ENCODE data around the gene IRX5.

The IRX5 gene

GRCh38 chr16:54945063-54945462 lies 14.4 kb downstream of the IRX5 start:
- WGBS, 2 donors (ENCODE audit: extremely low coverage in 2 of 2, insufficient read length in 2 of 2, insufficient replicate concordance in 1 of 2): no CpG with 5 or more reads among the region's 7 CpGs
- H3K36me3 ChIP-seq (replicated peaks in 1 of 2; ENCODE audit: control insufficient read depth in 2 of 2, insufficient read depth in 2 of 2, low read length in 2 of 2): peaks cover 0 to 11% of the 10 kb centered on the region in 2 donors
- no peak overlapping the region for H2AFZ ChIP-seq (ENCODE audit: low read length)
- H2BK15ac ChIP-seq (ENCODE audit: low read length): no peak overlapping the region
- no peak overlapping the region for H2BK12ac ChIP-seq (ENCODE audit: low read length)
- H3K14ac ChIP-seq (ENCODE audit: low read length): no peak overlapping the region
- H3K9me3 ChIP-seq (replicated peaks in 1 of 2; ENCODE audit: control insufficient read depth in 2 of 2, insufficient read depth in 1 of 2, low read depth in 1 of 2, low read length in 2 of 2): no peaks in the 10 kb centered on the region
- H2AK5ac ChIP-seq (ENCODE audit: low read depth, low read length): no peak overlapping the region
- no peak overlapping the region for H3K9ac ChIP-seq (ENCODE audit: low read depth, low read length, poor library complexity)
- H3K4me2 ChIP-seq (ENCODE audit: insufficient read depth, low read length, poor library complexity, severe bottlenecking): no peak overlapping the region
- H3K27me3 ChIP-seq (ENCODE audit: control insufficient read depth in 3 of 3, insufficient read depth in 3 of 3, low read depth in 1 of 3, low read length in 3 of 3): peaks cover 0 to 18% (median 3%) of the 10 kb centered on the region in 3 experiments
- no peak overlapping the region for H2BK120ac ChIP-seq (ENCODE audit: low read depth, low read length)
- H3K4me1 ChIP-seq (ENCODE audit: control insufficient read depth in 2 of 2, insufficient read depth in 1 of 2, low read depth in 1 of 2, low read length in 2 of 2): no peaks in the 10 kb centered on the region
- H4K91ac ChIP-seq (ENCODE audit: low read depth, low read length, poor library complexity): no peak overlapping the region
- H3K23ac ChIP-seq (ENCODE audit: low read depth, low read length, poor library complexity): no peak overlapping the region
- H3K18ac ChIP-seq (ENCODE audit: low read length): no peak overlapping the region
- H4K8ac ChIP-seq (ENCODE audit: low read depth, low read length): no peak overlapping the region
- no peak overlapping the region for H3K4me3 ChIP-seq (ENCODE audit: low read length in 2 of 2)
- H3K79me1 ChIP-seq (ENCODE audit: low read depth, low read length): no peaks in the 10 kb centered on the region
- H3K27ac ChIP-seq (replicated peaks; ENCODE audit: low read length): no peak overlapping the region
- H2BK5ac ChIP-seq (ENCODE audit: low read length): no peak overlapping the region
- DNase-seq (ENCODE audit: low spot score): no peak
- H3K4ac ChIP-seq (ENCODE audit: low read length): no peak overlapping the region

- Histone ChIP-seq H3K4ac (ENCODE audit: low read length) (no peak overlapping the region), H3K9me3 (replicated peaks in 1 of 2; ENCODE audit: control insufficient read depth in 2 of 2, insufficient read depth in 1 of 2, low read depth in 1 of 2, low read length in 2 of 2) (no peaks in the 10 kb centered on the region), H3K4me1 (ENCODE audit: control insufficient read depth in 2 of 2, insufficient read depth in 1 of 2, low read depth in 1 of 2, low read length in 2 of 2) (no peaks in the 10 kb centered on the region), H2BK5ac (ENCODE audit: low read length) (no peak overlapping the region), H3K4me3 (ENCODE audit: low read length in 2 of 2) (no peak overlapping the region), H3K14ac (ENCODE audit: low read length) (no peak overlapping the region), H2BK12ac (ENCODE audit: low read length) (no peak overlapping the region), H3K4me2 (ENCODE audit: insufficient read depth, low read length, poor library complexity, severe bottlenecking) (no peak overlapping the region), H4K8ac (ENCODE audit: low read depth, low read length) (no peak overlapping the region), H3K79me1 (ENCODE audit: low read depth, low read length) (no peaks in the 10 kb centered on the region), H2BK15ac (ENCODE audit: low read length) (no peak overlapping the region), H3K18ac (ENCODE audit: low read length) (no peak overlapping the region), H2AFZ (ENCODE audit: low read length) (no peak overlapping the region), H2AK5ac (ENCODE audit: low read depth, low read length) (no peak overlapping the region), H3K9ac (ENCODE audit: low read depth, low read length, poor library complexity) (no peak overlapping the region), H2BK120ac (ENCODE audit: low read depth, low read length) (no peak overlapping the region), H3K27ac (replicated peaks; ENCODE audit: low read length) (no peak overlapping the region), H3K36me3 (replicated peaks in 1 of 2; ENCODE audit: control insufficient read depth in 2 of 2, insufficient read depth in 2 of 2, low read length in 2 of 2) (no peaks in the 10 kb centered on the region), H3K27me3 (ENCODE audit: control insufficient read depth in 3 of 3, insufficient read depth in 3 of 3, low read depth in 1 of 3, low read length in 3 of 3) (peaks cover 0 to 3% (median 0%) of the 10 kb centered on the region in 3 experiments), H3K23ac (ENCODE audit: low read depth, low read length, poor library complexity) (no peak overlapping the region), H4K91ac (ENCODE audit: low read depth, low read length, poor library complexity) (no peak overlapping the region)
- no CpG with 5 or more reads among the region's 3 CpGs for WGBS, 2 donors (ENCODE audit: extremely low coverage in 2 of 2, insufficient read length in 2 of 2, insufficient replicate concordance in 1 of 2)
- no peak for DNase-seq (ENCODE audit: low spot score)
Observed at GRCh38 chr16:54946909-54947308, 16.2 kb downstream of the IRX5 start.

- Histone ChIP-seq H3K9ac (ENCODE audit: low read depth, low read length, poor library complexity) (no peak overlapping the region), H3K79me1 (ENCODE audit: low read depth, low read length) (no peaks in the 10 kb centered on the region), H3K36me3 (replicated peaks in 1 of 2; ENCODE audit: control insufficient read depth in 2 of 2, insufficient read depth in 2 of 2, low read length in 2 of 2) (no peaks in the 10 kb centered on the region), H4K8ac (ENCODE audit: low read depth, low read length) (no peak overlapping the region), H4K91ac (ENCODE audit: low read depth, low read length, poor library complexity) (no peak overlapping the region), H3K27me3 (ENCODE audit: control insufficient read depth in 3 of 3, insufficient read depth in 3 of 3, low read depth in 1 of 3, low read length in 3 of 3) (no peaks in the 10 kb centered on the region), H3K27ac (replicated peaks; ENCODE audit: low read length) (no peak overlapping the region), H2BK12ac (ENCODE audit: low read length) (no peak overlapping the region), H2BK120ac (ENCODE audit: low read depth, low read length) (no peak overlapping the region), H3K4ac (ENCODE audit: low read length) (no peak overlapping the region), H3K23ac (ENCODE audit: low read depth, low read length, poor library complexity) (no peak overlapping the region), H3K4me1 (ENCODE audit: control insufficient read depth in 2 of 2, insufficient read depth in 1 of 2, low read depth in 1 of 2, low read length in 2 of 2) (no peaks in the 10 kb centered on the region), H2AFZ (ENCODE audit: low read length) (no peak overlapping the region), H3K14ac (ENCODE audit: low read length) (no peak overlapping the region), H3K4me3 (ENCODE audit: low read length in 2 of 2) (no peak overlapping the region), H3K9me3 (replicated peaks in 1 of 2; ENCODE audit: control insufficient read depth in 2 of 2, insufficient read depth in 1 of 2, low read depth in 1 of 2, low read length in 2 of 2) (no peaks in the 10 kb centered on the region), H3K4me2 (ENCODE audit: insufficient read depth, low read length, poor library complexity, severe bottlenecking) (no peak overlapping the region), H2AK5ac (ENCODE audit: low read depth, low read length) (no peak overlapping the region), H3K18ac (ENCODE audit: low read length) (no peak overlapping the region), H2BK15ac (ENCODE audit: low read length) (no peak overlapping the region), H2BK5ac (ENCODE audit: low read length) (no peak overlapping the region)
- WGBS, 2 donors (ENCODE audit: extremely low coverage in 2 of 2, insufficient read length in 2 of 2, insufficient replicate concordance in 1 of 2): no CpG with 5 or more reads among the region's 3 CpGs
- DNase-seq (ENCODE audit: low spot score): no peak
Observed at GRCh38 chr16:54947616-54948015, 17.0 kb downstream of the IRX5 start.

- no peak overlapping the region for H2AK5ac ChIP-seq (ENCODE audit: low read depth, low read length)
- no peaks in the 10 kb centered on the region for H3K9me3 ChIP-seq (replicated peaks in 1 of 2; ENCODE audit: control insufficient read depth in 2 of 2, insufficient read depth in 1 of 2, low read depth in 1 of 2, low read length in 2 of 2)
- H3K4me2 ChIP-seq (ENCODE audit: insufficient read depth, low read length, poor library complexity, severe bottlenecking): no peak overlapping the region
- H3K4me3 ChIP-seq (ENCODE audit: low read length in 2 of 2): no peak overlapping the region
- no peak overlapping the region for H3K9ac ChIP-seq (ENCODE audit: low read depth, low read length, poor library complexity)
- no peak overlapping the region for H4K8ac ChIP-seq (ENCODE audit: low read depth, low read length)
- H3K14ac ChIP-seq (ENCODE audit: low read length): no peak overlapping the region
- H4K91ac ChIP-seq (ENCODE audit: low read depth, low read length, poor library complexity): no peak overlapping the region
- no peak overlapping the region for H2BK12ac ChIP-seq (ENCODE audit: low read length)
- no peak overlapping the region for H3K18ac ChIP-seq (ENCODE audit: low read length)
- WGBS, 2 donors (ENCODE audit: extremely low coverage in 2 of 2, insufficient read length in 2 of 2, insufficient replicate concordance in 1 of 2): no CpG with 5 or more reads among the region's 4 CpGs
- no peak for DNase-seq (ENCODE audit: low spot score)
- no peak overlapping the region for H3K4ac ChIP-seq (ENCODE audit: low read length)
- no peaks in the 10 kb centered on the region for H3K27me3 ChIP-seq (ENCODE audit: control insufficient read depth in 3 of 3, insufficient read depth in 3 of 3, low read depth in 1 of 3, low read length in 3 of 3)
- no peak overlapping the region for H2AFZ ChIP-seq (ENCODE audit: low read length)
- H2BK120ac ChIP-seq (ENCODE audit: low read depth, low read length): no peak overlapping the region
- no peak overlapping the region for H3K27ac ChIP-seq (replicated peaks; ENCODE audit: low read length)
- H3K36me3 ChIP-seq (replicated peaks in 1 of 2; ENCODE audit: control insufficient read depth in 2 of 2, insufficient read depth in 2 of 2, low read length in 2 of 2): no peaks in the 10 kb centered on the region
- H3K23ac ChIP-seq (ENCODE audit: low read depth, low read length, poor library complexity): no peak overlapping the region
- H2BK15ac ChIP-seq (ENCODE audit: low read length): no peak overlapping the region
- H3K4me1 ChIP-seq (ENCODE audit: control insufficient read depth in 2 of 2, insufficient read depth in 1 of 2, low read depth in 1 of 2, low read length in 2 of 2): peaks cover 0 to 6% of the 10 kb centered on the region in 2 donors
- no peaks in the 10 kb centered on the region for H3K79me1 ChIP-seq (ENCODE audit: low read depth, low read length)
- H2BK5ac ChIP-seq (ENCODE audit: low read length): no peak overlapping the region
Observed at GRCh38 chr16:54952195-54952594, 21.5 kb downstream of the IRX5 start.
